ENCODE measurements around the gene KIT.

The KIT gene

DNA sequence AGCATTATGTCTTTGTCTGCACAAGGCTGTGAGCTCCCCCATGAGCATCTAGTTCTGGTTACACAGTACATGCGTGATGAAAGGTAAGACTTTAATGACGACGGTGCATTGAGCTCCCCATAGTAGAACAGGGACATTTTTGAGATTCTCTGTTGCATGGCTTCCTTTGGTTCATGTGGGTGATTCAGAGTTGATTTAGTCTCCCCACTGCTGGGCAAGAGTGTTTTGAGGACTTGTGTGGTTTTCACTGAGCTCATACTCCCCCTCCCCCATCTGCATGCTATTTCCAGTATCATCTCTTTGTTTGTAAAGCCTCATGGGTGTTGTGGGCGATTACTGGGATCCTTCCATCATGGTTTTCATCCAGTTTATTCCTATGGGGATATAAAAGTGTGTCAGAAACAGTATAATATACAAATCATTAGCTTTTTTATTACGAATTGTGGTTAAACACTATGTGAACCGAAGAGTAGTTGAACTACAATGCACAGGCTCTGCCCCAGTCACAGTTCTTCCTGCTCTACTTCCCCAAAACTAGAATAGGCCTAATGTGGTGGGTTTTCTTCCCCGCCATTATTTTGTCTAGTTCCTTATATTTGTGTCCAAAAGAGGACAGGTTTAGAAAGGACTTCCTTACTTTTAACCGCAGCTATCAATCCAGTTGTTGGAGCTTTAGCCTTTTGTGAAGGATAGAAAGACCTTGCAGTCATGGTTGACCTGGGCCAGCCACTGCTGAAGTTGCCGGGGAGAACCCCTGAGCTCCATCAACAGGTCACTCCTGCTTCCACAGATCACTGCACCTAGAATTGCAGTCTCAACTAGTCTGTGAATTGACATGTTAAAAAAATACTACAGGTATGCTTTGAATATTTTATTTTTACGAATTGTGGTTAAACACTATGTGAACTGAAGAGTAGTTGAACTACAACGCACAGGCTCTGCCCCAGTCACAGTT is 30.4 kb downstream of the KIT start:
- Histone ChIP-seq H3K9ac (ENCODE audit: low read length) (no peak overlapping the region), H3F3A (ENCODE audit: insufficient read depth, low read length) (no peaks in the 10 kb centered on the region), H3K4me1 (ENCODE audit: low read length) (no peaks in the 10 kb centered on the region), H3K27ac (ENCODE audit: low read length) (no peak overlapping the region), H3K36me3 (replicated peaks; ENCODE audit: insufficient read depth, low read length) (no peaks in the 10 kb centered on the region), H3K4me3 (ENCODE audit: low read length) (no peak overlapping the region), H3K79me2 (ENCODE audit: low read length) (no peaks in the 10 kb centered on the region), H3K27me3 (replicated peaks; ENCODE audit: insufficient read depth, low read length) (no peaks in the 10 kb centered on the region), H3K9me3 (replicated peaks; ENCODE audit: insufficient read depth, low read length) (no peaks in the 10 kb centered on the region), H4K20me1 (ENCODE audit: insufficient read depth, low read length) (no peaks in the 10 kb centered on the region), H3K9me2 (replicated peaks; ENCODE audit: insufficient read depth, low read length) (0 out of 2 replicates have a peak, but pooled peaks cover 3% of the 10 kb centered on the region), H2AFZ (ENCODE audit: low read length) (no peak overlapping the region), H3K4me2 (ENCODE audit: low read depth, low read length) (no peak overlapping the region)
- TF ChIP-seq EZH2phosphoT487 (IDR thresholded peaks at IDR 0.05; ENCODE audit: low read length): no peak
- no peak for TF ChIP-seq EZH2 (optimal IDR thresholded peaks at IDR 0.05; ENCODE audit: low read depth, low read length)
- TF ChIP-seq, protein P1, sequence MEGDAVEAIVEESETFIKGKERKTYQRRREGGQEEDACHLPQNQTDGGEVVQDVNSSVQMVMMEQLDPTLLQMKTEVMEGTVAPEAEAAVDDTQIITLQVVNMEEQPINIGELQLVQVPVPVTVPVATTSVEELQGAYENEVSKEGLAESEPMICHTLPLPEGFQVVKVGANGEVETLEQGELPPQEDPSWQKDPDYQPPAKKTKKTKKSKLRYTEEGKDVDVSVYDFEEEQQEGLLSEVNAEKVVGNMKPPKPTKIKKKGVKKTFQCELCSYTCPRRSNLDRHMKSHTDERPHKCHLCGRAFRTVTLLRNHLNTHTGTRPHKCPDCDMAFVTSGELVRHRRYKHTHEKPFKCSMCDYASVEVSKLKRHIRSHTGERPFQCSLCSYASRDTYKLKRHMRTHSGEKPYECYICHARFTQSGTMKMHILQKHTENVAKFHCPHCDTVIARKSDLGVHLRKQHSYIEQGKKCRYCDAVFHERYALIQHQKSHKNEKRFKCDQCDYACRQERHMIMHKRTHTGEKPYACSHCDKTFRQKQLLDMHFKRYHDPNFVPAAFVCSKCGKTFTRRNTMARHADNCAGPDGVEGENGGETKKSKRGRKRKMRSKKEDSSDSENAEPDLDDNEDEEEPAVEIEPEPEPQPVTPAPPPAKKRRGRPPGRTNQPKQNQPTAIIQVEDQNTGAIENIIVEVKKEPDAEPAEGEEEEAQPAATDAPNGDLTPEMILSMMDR (IDR thresholded peaks at IDR 0.05; ENCODE audit: low read length): no peak
- DNase-seq: no peak

DNA sequence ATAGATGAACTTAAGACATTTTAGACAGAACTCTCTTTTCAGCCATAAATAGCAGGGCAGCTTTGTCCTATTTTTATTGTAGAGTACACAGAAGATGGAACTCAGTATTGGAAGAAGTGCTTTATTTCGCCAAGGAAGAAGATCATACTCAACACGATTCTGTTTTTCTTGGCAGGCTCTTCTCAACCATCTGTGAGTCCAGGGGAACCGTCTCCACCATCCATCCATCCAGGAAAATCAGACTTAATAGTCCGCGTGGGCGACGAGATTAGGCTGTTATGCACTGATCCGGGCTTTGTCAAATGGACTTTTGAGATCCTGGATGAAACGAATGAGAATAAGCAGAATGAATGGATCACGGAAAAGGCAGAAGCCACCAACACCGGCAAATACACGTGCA is 37.6 kb downstream of the KIT start:
- H3K27ac ChIP-seq (ENCODE audit: low read length): no peak overlapping the region
- TF ChIP-seq, protein P1 (IDR thresholded peaks at IDR 0.05; ENCODE audit: low read length): no peak
- TF ChIP-seq EZH2phosphoT487 (IDR thresholded peaks at IDR 0.05; ENCODE audit: low read length) (no peak), EZH2 (optimal IDR thresholded peaks at IDR 0.05; ENCODE audit: low read depth, low read length) (no peak)
- H3K79me2 ChIP-seq (ENCODE audit: low read length): no peaks in the 10 kb centered on the region
- DNase-seq: no peak
- H3K36me3 ChIP-seq (replicated peaks; ENCODE audit: insufficient read depth, low read length): no peaks in the 10 kb centered on the region
- H3K4me1 ChIP-seq (ENCODE audit: low read length): no peaks in the 10 kb centered on the region
- H3K9me2 ChIP-seq (replicated peaks; ENCODE audit: insufficient read depth, low read length): no peaks in the 10 kb centered on the region
- no peaks in the 10 kb centered on the region for H4K20me1 ChIP-seq (ENCODE audit: insufficient read depth, low read length)
- H3K9me3 ChIP-seq (replicated peaks; ENCODE audit: insufficient read depth, low read length): no peaks in the 10 kb centered on the region
- H3K27me3 ChIP-seq (replicated peaks; ENCODE audit: insufficient read depth, low read length): no peaks in the 10 kb centered on the region
- no peak overlapping the region for H2AFZ ChIP-seq (ENCODE audit: low read length)
- H3K4me3 ChIP-seq (ENCODE audit: low read length): no peak overlapping the region
- H3F3A ChIP-seq (ENCODE audit: insufficient read depth, low read length): no peaks in the 10 kb centered on the region
- no peak overlapping the region for H3K4me2 ChIP-seq (ENCODE audit: low read depth, low read length)
- H3K9ac ChIP-seq (ENCODE audit: low read length): no peak overlapping the region

DNA sequence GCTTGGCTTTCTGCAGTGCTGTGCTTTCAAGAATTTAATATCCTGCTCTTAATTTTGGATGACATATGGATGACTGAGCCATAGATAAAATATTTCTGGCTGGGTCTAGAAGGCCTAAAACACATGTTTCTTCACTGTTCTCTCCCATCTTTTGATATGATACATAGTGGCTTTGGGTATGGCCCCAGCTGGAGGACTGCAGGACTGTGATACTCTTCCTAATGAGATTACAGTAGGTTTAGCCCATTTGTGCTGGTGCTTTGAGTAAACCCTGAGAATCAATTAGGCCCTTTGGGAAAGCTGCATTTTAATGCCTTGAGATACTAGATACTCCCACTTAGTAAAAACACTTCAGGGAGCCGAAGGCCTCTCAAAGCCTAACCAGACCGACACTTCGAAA is 38.0 kb downstream of the KIT start:
- H3K9me3 ChIP-seq (replicated peaks; ENCODE audit: insufficient read depth, low read length): no peaks in the 10 kb centered on the region
- no peak overlapping the region for H3K4me2 ChIP-seq (ENCODE audit: low read depth, low read length)
- DNase-seq: no peak
- TF ChIP-seq EZH2phosphoT487 (IDR thresholded peaks at IDR 0.05; ENCODE audit: low read length) (no peak), EZH2 (optimal IDR thresholded peaks at IDR 0.05; ENCODE audit: low read depth, low read length) (no peak)
- TF ChIP-seq, protein P1 (IDR thresholded peaks at IDR 0.05; ENCODE audit: low read length): no peak
- no peaks in the 10 kb centered on the region for H4K20me1 ChIP-seq (ENCODE audit: insufficient read depth, low read length)
- H3K36me3 ChIP-seq (replicated peaks; ENCODE audit: insufficient read depth, low read length): no peaks in the 10 kb centered on the region
- H3F3A ChIP-seq (ENCODE audit: insufficient read depth, low read length): no peaks in the 10 kb centered on the region
- H3K9me2 ChIP-seq (replicated peaks; ENCODE audit: insufficient read depth, low read length): no peaks in the 10 kb centered on the region
- no peaks in the 10 kb centered on the region for H3K27me3 ChIP-seq (replicated peaks; ENCODE audit: insufficient read depth, low read length)
- no peaks in the 10 kb centered on the region for H3K79me2 ChIP-seq (ENCODE audit: low read length)
- H3K9ac ChIP-seq (ENCODE audit: low read length): no peak overlapping the region
- H3K27ac ChIP-seq (ENCODE audit: low read length): no peak overlapping the region
- no peak overlapping the region for H3K4me3 ChIP-seq (ENCODE audit: low read length)
- no peaks in the 10 kb centered on the region for H3K4me1 ChIP-seq (ENCODE audit: low read length)
- no peak overlapping the region for H2AFZ ChIP-seq (ENCODE audit: low read length)
